Epithelial cell of umbilical artery (primary cell): ENCODE data around the gene GMPR. TPM values are rescaled to one million over a fixed set of nuclear protein-coding genes. Genes with fewer than 3 reads are reported as not detected.

Experiments
- total RNA-seq: library from RNA; depleted of rRNA; stranded (reverse); fragments of >200 nt; gene quantifications from 2 replicates; pipeline ENCODE4 v1.2.3, GENCODE V29; 2014

GMPR gene
- 21.4 and 44.5 TPM in 2 replicates for total RNA-seq

GRCh38 chr6:16238057-16238962 is at the start of gene GMPR:
Gene GMPR (plus strand): TSS chr6:16238587. CDS start chr6:16238694, 107 bp downstream.

Other genes with a start within 250 kb of the GMPR start
- 19.2 and 36.3 TPM in 2 replicates for gene MYLIP, start 109.5 kb upstream of the GMPR start, total RNA-seq